ENCODE results near the gene PCDHA10.

DNA sequence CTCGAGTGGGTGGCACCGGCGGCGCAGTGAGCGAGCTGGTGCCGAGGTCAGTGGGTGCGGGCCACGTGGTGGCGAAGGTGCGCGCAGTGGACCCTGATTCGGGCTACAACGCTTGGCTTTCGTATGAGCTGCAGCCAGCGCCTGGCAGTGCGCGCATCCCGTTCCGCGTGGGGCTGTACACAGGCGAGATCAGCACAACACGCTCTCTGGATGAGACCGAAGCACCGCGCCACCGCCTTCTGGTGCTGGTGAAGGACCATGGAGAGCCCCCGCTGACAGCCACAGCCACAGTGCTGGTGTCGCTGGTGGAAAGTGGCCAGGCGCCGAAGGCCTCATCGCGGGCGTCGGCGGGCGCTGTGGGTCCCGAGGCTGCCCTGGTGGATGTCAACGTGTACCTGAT is 32.2 kb upstream of the PCDHA10 start:
- TF ChIP-seq, protein P1, sequence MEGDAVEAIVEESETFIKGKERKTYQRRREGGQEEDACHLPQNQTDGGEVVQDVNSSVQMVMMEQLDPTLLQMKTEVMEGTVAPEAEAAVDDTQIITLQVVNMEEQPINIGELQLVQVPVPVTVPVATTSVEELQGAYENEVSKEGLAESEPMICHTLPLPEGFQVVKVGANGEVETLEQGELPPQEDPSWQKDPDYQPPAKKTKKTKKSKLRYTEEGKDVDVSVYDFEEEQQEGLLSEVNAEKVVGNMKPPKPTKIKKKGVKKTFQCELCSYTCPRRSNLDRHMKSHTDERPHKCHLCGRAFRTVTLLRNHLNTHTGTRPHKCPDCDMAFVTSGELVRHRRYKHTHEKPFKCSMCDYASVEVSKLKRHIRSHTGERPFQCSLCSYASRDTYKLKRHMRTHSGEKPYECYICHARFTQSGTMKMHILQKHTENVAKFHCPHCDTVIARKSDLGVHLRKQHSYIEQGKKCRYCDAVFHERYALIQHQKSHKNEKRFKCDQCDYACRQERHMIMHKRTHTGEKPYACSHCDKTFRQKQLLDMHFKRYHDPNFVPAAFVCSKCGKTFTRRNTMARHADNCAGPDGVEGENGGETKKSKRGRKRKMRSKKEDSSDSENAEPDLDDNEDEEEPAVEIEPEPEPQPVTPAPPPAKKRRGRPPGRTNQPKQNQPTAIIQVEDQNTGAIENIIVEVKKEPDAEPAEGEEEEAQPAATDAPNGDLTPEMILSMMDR (IDR thresholded peaks at IDR 0.05), result no peak
- no peak for TF ChIP-seq POLR2A (IDR thresholded peaks at IDR 0.05)

Measured in right lobe of liver (tissue), 4 donors.